Amniotic stem cell (primary cell): ENCODE results near the gene P2RY12.
"Not testable (repeated sequence)": the region's sequence is repeated elsewhere in the genome, so short reads cannot be mapped to it uniquely, and the experiment has no call there.

Source experiments
- DNase-seq: peaks from one replicate; lab custom pipeline; 2025; lab: John Stamatoyannopoulos, UW

The P2RY12 gene

DNA sequence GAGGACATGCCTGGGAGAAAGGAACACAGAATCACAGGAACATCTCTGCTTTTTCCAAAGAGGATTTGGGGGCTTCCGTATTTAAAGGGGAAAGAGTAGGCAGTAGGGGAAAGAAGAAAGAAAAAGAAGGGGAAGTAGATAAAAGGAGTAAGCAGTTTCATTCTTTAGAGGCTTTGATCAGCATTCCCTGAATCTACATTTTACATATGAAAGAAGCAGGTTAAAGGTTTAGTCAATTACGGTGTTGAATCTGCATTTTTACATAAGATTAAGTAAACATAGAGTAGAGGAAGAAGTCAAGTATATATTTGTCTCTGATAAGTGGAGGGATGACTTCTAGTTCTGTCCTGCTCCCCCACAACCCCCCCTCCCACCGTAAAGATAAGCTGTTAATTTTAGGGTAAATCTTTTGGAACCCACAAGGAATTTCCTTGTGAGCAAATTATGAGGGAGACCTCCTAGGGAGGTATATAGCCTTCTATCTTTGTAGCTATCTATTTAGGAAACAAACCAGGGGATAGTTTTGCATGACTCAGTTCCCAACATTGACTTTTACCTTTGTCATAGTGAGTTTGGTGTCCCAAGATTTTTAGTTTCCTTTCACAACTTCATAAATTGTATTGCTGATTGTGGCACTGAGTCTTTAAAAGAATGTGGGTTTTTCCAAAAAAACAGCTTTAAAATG, 8.7 kb upstream of the P2RY12 start:
- DNase-seq = no peak

DNA sequence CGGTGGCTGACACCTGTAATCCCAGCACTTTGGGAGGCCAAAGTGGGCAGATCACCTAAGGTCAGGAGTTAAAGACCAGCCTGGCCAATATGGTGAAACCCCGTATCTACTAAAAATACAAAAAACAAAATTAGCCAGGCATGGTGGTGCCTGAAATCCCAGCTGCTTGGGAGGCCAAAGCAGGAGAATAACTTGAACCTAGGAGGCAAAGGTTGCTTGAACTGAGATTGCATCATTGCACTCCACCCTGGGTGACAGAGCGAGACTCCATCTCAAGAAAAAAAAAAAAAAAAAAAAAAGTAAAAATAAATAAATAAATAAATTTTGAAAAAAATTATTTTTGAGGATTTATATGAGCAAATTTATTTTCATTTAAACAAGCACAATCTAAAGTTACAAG, 7.6 kb upstream of the P2RY12 start:
- not testable (repeated sequence) for DNase-seq

DNA sequence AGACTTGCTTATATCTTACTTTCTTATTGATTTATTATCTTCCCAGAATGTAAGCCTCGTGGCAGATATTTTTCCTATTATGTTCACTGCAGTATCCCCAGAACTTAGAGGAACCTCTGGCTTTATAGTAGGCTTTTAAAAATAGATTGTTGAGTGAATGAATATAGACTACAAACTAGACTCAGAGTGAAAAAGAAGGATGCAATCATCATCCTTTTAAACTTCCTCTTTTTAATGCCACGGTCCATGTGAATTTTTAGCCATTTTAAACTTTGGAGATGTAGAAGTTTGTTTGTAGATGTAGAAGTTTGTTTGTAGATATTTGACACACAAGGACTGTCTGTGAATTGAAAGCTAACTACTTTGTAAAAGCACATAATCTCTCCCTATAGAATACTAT, 7.2 kb upstream of the P2RY12 start:
- DNase-seq = no peak

DNA sequence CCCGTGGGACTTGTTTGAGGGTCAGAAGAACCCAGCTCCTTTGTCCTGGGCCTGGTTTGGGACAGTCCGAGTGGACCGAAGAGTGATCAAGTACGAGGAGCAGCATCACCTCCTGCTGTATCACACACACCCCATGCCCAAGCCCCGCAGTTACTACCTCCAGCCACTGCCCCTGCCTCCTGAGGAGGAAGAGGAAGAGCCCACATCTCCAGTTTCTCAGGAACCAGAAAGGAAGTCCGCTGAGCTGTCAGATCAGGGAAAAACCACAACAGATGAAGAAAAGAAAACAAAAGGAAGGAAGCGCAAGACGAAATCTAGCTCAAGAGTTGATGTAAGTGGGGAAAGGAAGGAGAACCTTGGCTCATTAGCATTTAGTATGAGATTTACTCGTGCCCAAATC, 3.3 kb upstream of the P2RY12 start:
- no peak for DNase-seq

DNA sequence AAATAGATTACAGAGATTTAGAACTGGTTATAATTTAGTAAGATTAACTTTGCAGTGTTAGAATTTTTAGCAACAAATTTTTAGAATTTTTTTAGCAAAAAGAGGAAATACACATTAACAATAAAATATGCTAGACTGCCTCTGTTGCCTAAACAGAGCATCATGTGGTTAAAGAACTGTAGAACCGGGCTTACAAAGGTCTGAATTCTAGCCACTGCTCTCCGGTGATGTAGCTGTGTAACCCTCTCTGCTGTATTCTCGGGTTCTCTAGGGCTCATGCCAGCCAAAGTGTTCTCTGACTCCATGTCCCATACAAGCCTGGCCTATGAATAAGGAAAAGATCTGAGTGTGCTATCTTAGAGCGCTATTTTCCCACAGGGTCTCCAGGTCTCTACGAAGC, 2.9 kb upstream of the P2RY12 start:
- DNase-seq = no peak

DNA sequence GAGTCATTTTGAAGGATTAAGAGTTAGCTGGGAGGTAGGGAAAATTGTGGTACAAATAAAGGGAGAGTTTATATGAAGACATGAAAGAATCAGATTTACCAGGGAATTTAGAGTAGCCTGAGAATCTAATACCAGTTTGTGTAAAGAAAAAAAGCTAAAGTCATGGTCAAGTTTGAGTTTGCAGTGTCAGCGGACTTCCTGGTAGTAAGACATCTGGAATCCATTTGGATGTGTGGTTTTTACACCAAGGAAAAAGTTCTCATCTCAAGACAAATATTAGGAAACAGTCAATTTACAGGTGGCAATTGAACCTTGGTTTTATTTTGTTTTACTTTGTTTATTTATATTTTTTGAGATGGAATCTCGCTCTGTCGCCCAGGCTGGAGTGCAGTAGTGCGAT, 1.5 kb upstream of the P2RY12 start:
- no peak for DNase-seq

DNA sequence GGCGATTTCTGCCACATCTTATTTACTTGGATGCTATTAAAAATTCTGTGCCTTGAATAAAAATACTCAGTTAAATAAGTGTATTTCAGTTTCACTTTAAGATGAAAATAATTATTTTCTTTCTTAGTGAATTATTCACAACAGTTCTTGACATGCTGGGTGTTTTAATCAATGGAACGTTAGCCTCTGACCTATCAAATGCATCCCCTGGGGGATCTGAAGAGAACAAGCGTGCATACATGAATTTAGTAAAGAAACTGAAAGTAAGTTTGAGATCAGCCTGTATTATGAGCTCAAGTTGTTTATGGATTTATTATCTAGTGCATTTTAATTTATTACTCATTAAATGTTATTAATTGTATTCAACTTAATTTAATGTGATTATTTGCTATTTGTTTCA, 597 bp downstream of the P2RY12 start:
- no peak for DNase-seq

DNA sequence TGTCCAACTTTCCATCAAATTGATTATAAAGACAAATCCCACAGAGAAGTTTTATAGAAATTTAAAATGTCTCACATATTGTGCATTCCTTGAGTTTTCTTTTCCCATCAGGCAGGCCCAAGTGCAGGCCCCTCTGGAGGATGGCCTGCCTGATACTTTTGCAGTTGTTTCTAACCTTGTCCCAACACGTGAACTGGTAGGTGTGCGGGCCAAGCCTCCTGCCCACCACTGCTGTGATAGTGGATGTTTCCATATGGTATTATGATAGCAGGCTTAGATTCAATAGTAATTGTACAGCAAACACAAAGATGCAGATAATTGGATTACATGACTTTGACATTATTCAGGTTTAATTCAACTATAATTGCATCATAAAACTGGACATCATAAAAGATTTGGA, 1.4 kb downstream of the P2RY12 start:
- DNase-seq = no peak

DNA sequence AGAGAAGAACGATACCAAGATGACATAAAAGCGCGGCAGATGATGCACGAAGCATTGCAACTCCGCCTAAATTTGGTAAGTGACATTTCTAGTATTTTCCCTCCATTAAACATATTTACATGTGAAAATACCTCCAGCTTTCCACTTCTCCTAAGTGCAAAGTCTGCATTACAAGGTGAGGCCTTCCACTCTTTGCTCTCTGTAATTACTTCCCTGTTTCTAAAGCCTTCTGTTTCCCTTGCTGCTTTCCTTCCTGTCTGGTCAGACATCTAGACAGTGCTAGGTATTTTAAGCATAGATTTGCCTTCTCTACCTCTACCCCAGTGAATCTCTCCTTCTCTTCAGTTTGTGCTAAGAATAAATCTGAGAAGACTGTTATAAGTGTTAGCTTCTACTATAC, 1.9 kb downstream of the P2RY12 start:
- no peak for DNase-seq

DNA sequence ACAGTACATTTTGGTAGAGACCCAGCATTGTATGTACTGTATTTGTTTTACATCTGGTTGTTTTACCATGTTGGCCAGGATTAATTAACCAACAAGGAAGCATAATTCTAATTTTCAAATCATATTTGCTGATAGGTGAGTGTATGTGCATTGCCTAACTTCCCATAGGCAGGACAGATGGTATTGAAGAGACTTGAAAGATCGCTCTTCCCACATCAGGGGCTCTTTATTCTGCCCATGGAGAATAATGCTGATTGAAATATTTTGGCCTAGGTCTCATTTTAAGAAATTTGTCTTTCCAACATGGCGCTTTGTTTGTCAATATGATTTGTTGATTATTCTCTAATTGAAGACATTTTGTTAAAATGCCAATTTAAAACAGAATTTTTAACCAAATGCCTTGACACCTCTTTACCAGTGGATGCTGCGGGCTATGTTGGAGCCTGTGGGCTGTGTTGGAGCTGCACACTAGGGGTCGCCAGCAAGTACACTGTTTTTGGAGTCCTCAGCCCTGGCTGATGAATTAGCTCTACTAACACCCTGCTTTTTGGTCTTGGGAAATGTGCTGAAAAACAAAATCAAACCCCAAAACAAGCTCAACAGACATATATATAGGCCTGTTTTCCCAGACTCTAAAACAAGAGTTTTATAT, 5.3 kb downstream of the P2RY12 start:
- DNase-seq = no peak

DNA sequence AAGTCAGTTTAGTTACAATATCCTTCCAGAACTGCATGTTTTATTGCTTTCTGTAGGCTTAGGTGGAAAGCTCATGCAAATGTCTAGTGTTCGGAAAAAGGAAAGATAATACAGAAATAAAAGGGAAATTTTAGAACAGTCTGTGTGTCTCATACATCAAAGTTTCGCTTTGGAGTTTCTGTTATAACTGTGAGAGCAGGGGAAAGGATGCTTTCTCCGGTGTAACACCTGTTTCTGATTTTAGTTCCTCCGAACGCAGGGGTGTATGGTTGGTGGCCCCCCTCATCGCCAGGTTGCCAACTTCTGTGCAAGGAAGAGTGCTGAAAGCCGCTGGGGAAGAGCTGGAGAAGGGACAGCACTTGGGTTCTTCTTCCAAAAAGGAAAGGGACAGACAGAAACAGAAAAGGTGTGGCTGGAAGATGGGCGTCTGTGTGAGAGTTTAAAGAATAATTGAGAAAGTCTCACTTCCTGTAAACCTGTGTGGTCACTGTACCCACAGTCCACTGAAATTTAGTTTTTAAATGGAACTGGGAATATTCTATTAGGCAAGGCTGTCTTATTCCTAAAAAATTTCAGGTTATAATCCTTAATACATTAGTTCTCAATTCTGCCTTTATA, 6.7 kb downstream of the P2RY12 start:
- no peak for DNase-seq

DNA sequence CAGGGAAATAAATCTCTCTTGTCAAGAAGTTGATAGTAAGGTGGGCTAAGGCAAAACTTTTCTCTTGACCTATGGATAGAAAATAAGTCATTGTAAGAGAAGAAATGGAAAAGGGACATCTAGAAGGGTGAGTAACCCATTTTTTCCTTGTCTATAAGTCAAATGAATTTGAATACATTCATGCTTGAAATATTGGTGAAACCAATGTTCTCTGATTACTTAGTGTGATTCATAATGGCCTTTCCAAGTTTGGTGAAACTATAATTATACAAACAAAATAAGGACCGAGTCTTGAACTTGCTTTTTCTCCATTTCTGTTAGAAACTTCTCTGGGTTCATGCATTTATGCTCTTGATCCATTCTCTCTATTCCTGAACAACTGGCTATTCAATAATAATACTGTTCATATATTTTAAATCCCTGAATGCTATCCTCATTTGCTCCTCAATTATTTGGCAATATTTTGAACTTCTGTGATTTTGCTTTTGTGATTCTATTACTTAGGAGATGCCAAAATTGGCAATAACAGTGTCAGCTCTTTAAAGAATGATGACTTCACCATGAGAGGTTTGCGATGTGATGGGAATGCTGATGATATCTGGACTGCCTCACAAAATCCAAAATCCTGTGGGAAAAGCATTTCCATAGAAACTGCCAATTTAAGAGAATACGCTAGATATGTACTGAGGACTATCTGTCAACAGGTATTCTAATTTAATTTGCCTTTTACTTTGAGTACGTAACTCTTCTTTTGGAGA, 12.3 kb downstream of the P2RY12 start:
- no peak for DNase-seq

DNA sequence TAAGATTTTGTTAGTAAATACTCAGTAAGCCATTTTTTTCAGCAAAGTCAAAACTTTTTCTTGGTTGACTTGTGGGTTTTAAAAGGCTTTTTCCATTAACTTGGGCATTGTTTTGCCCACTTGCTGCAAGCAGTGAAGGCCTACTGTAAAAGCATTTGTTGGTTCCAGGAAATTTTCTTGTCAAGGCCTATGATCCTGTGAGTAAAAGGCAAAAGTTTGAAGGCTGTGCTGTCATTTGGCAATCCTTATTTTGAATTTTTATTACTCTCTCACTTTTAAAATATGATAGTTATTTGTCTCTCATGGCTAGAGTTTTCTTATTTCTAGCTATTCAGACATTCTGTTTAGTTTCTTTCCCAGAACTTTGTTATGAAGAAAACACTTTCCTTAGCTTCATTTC, 13.0 kb downstream of the P2RY12 start:
- DNase-seq = no peak

DNA sequence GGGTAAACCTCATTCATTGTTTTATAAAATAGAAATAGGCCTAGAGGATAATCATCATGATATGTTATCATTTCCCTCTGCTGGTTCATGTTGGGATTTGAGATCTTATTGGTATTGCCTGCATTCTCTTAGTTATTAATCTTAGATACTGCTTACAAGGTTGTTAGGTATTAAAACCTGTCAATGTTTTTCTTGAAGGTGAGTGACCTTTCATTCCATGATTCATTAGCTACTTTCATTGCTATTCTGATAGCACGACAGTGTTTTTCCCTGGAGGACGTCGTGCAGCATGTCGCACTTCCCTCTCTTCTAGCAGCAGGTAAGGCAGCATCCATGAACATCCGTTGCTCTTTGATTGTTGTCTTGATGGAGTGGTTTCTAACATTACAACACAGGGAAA, 17.1 kb downstream of the P2RY12 start:
- no peak for DNase-seq

DNA sequence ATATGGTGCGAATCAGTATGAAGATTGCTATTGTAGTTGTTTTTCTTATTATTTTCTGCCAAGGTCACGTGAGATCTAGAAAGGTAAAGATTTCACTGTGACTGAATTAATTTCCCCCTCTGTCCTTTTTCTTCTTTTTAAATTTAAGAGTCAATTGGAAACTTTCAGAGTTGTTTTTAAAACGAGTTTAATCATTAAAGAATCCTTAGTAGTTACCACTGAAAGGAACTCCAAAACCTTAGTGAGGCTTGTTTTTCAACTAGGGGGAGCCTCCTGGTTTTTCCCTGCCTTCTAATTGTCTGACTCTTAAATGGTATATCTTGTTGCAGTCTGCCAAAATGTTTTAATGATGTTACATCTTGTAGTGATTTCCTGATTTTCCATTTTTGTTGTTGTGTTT, 17.6 kb downstream of the P2RY12 start:
- DNase-seq = no peak

DNA sequence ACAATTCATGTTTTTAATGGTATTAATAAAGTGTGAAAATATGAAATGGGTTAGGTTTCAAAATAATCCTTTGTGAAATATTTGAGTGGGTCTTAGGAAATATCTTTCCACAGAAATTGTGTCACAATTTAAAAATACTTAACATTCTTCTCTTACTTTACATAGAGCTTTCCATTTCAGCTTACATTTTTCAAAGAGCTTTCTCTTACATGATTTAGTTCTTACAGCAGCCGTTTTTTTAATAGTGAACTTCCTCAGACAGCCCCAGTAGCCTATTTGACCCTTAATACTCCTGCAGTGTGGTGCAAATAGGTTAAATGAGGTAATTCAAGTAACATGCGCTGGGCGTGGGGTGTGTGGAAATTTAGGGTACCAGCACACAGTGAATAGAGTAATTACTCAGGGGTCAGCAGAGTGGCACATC, 21.8 kb downstream of the P2RY12 start:
- DNase-seq = no peak

DNA sequence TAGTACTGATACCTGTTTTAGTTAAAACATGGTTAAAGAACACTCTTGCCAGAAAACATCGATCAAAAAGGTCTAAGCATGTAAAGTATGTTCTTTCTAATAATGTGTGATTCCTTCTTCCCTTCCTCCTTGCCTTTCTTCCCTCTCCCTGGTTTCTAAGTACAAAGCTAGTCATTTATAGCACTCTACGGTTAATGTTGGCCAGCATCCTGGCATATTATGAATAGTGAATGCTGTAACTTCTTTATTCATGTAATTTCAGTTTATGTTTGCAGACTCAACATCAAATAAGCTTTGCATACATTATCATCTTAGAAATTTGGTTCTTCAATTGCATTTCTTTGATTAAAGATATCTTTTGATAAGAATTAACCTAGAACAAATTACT, 27.1 kb downstream of the P2RY12 start:
- no peak for DNase-seq

DNA sequence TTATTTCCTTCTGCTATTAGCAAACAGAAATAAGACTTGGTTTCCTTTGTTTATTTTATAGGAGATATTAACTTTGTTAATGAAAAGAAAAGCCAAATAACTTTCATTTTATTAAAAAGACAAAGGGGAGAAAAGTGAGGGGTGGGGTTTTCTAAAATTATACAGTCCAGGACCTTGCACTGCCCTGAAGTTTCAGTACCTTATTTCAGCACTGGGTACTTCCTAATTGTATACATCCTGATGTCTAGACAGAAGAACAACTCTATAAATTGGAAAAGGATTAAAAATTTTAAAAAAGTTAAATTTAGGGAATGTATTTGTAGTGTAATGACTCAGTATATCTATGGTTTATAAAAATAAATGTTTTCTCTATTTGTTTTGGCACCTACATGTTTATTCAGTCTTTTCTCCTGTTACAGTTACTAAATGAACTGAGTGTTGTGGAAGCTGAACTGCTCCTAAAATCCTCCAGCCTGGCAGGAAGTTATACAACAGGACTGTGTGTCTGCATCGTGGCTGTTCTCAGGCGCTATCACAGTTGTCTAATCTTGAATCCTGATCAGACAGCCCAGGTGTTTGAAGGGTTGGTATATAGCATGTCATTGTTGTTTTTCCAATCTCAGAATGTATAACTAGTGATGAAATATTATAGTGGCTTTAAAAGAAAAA, 27.6 kb downstream of the P2RY12 start:
- DNase-seq = no peak

DNA sequence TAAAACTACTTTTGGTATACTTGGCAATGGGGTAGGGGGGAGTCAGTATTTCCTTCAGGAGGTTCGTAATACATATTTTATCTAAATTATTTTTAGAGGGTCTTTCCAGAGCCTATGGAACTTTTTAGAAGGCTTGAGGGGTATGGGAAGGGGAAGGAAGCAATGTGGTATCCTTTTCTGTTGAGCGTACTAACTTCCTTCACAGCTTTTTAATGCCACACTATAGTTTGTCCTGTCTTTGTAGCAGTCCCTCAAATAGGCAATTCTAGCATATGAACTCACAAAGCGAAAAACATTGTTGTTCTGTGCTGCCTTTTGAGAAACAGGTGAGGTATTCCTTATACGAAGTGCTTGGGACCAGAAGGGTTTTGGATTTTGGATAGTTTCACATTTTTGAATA, 32.9 kb downstream of the P2RY12 start:
- DNase-seq = no peak

DNA sequence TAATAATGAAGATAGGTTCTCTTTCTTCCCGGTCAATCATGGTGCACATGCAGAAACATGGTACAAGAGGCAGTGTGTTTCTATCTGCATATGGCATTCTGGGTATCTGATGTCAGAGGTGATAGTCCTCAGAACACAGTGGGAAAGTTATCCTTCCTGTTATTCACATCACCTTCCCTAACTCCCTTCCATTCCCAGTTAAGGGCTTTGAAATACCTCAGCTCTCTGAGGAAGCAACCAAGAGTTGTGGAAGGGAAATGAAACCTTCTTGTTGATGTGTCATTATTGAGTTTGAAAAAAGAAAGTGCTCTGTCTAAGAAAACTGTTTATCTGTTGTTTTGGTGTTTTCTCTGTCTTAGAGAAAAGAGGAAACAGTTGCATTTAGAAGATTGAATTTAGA, 33.3 kb downstream of the P2RY12 start:
- DNase-seq = no peak

DNA sequence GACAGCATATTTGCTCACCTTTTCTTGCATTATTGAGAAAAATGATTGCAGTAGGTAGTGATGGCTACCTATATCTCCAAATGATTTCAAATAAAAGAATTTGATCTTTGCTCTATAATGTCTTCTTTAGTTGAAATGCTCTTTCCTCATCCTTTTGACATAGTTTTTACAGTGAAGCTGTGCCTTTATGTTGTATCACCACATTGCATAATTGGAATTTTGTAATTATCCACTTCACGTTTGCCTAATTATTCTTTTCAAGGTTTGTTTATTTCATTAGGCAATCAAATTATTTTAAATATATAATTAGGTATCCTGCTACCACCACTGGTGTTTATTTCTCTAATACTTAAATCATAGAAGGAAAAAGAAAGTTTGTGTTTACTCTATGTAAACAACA, 33.9 kb downstream of the P2RY12 start:
- DNase-seq = no peak

DNA sequence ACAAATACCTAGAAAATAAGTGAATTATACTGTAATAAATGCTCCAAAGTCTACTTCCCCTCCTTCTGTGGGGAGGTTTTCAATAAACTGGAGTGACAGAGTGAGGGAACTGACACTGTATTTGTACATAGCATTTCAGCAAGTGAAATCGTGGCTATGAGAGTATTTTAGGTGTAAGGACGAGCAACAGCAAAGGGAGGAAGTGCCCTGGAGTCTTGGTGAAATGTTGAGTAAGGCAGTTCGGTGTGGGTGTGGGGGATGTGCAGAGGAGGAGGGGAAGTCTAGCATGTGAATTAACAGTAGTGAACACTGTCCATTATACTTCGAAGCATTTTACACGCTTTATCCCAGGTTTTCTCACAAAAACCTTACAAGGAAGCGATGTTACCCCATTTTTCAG, 37.1 kb downstream of the P2RY12 start:
- no peak for DNase-seq
